ENCODE data around the gene CACNA1C. TPM values are rescaled to one million over a fixed set of nuclear protein-coding genes. Genes with fewer than 3 reads are reported as not detected.

The CACNA1C gene
- total RNA-seq, 1 experiment from 2014 or later = 3.7 TPM

- CTCF ChIA-PET = no interaction called here
These were observed 303.9 kb downstream of the CACNA1C start for GRCh38 chr12:2356601-2357125.

GRCh38 chr12:2358986-2359658 is 306.3 kb downstream of the CACNA1C start:
- H3K4me3 ChIP-seq (ENCODE audit: low read depth, low read length, poor library complexity, severe bottlenecking) = no peak overlapping the region
- no TSS peak for BruUV-seq (replicated peaks)
- H3K27ac ChIP-seq (ENCODE audit: low read depth, low read length, poor library complexity, severe bottlenecking) = peak overlapping the region; percentile 69
- no peak for TF ChIP-seq CTCF (conservative IDR thresholded peaks at IDR 0.05; ENCODE audit: low read depth, low read length)
- no peak for TF ChIP-seq EZH2 (IDR thresholded peaks at IDR 0.05; ENCODE audit: borderline replicate concordance, low read depth, low read length, poor library complexity, severe bottlenecking)
- no peaks in the 10 kb centered on the region for H3K9me3 ChIP-seq (ENCODE audit: low read depth, low read length, poor library complexity, severe bottlenecking)
- ChIA-PET POLR2A (ENCODE audit: low non-redundant PET) (no interaction called here), CTCF (no interaction called here)
- H3K4me1 ChIP-seq (ENCODE audit: insufficient read depth, low read length, poor library complexity, severe bottlenecking) = peaks cover 16% of the 10 kb centered on the region
- H3K36me3 ChIP-seq (ENCODE audit: insufficient read depth, low read length, poor library complexity, severe bottlenecking) = no peaks in the 10 kb centered on the region
- intact Hi-C loops (cut with micrococcal nuclease; ENCODE audit: unreplicated experiment) = no loop called here
- no peaks in the 10 kb centered on the region for H3K27me3 ChIP-seq (replicated peaks; ENCODE audit: insufficient read depth, low read depth, low read length, poor library complexity)
- DNase-seq (ENCODE audit: low spot score) = no peak

More at GRCh38 chr12:2356601-2357125, 303.9 kb downstream of the CACNA1C start:
- no peak for DNase-seq (ENCODE audit: low spot score)
- no peak for TF ChIP-seq CTCF (conservative IDR thresholded peaks at IDR 0.05; ENCODE audit: low read depth, low read length)
- TF ChIP-seq EZH2 (IDR thresholded peaks at IDR 0.05; ENCODE audit: borderline replicate concordance, low read depth, low read length, poor library complexity, severe bottlenecking) = no peak
- no peak overlapping the region for H3K27ac ChIP-seq (ENCODE audit: low read depth, low read length, poor library complexity, severe bottlenecking)
- H3K36me3 ChIP-seq (ENCODE audit: insufficient read depth, low read length, poor library complexity, severe bottlenecking) = no peaks in the 10 kb centered on the region
- peaks cover 16% of the 10 kb centered on the region for H3K4me1 ChIP-seq (ENCODE audit: insufficient read depth, low read length, poor library complexity, severe bottlenecking)
- intact Hi-C loops (cut with micrococcal nuclease; ENCODE audit: unreplicated experiment) = no loop called here
- no TSS peak for BruUV-seq (replicated peaks)
- H3K4me3 ChIP-seq (ENCODE audit: low read depth, low read length, poor library complexity, severe bottlenecking) = no peak overlapping the region
- no peaks in the 10 kb centered on the region for H3K27me3 ChIP-seq (replicated peaks; ENCODE audit: insufficient read depth, low read depth, low read length, poor library complexity)
- POLR2A ChIA-PET (ENCODE audit: low non-redundant PET) = no interaction called here
- H3K9me3 ChIP-seq (ENCODE audit: low read depth, low read length, poor library complexity, severe bottlenecking) = no peaks in the 10 kb centered on the region

GRCh38 chr12:2359725-2360629 is 307.2 kb downstream of the CACNA1C start:
- H3K36me3 ChIP-seq (ENCODE audit: insufficient read depth, low read length, poor library complexity, severe bottlenecking) = no peaks in the 10 kb centered on the region
- no TSS peak for BruUV-seq (replicated peaks)
- ChIA-PET POLR2A (ENCODE audit: low non-redundant PET) (interaction anchor here (0.7 kb wide), 1 partner anchor 22 kb away, joined by 5 read pairs; no protein-coding TSS in a partner anchor), CTCF (no interaction called here)
- no peak overlapping the region for H3K27ac ChIP-seq (ENCODE audit: low read depth, low read length, poor library complexity, severe bottlenecking)
- no peak overlapping the region for H3K4me3 ChIP-seq (ENCODE audit: low read depth, low read length, poor library complexity, severe bottlenecking)
- DNase-seq (ENCODE audit: low spot score) = no peak
- peaks cover 16% of the 10 kb centered on the region for H3K4me1 ChIP-seq (ENCODE audit: insufficient read depth, low read length, poor library complexity, severe bottlenecking)
- no peak for TF ChIP-seq EZH2 (IDR thresholded peaks at IDR 0.05; ENCODE audit: borderline replicate concordance, low read depth, low read length, poor library complexity, severe bottlenecking)
- TF ChIP-seq CTCF (conservative IDR thresholded peaks at IDR 0.05; ENCODE audit: low read depth, low read length) = no peak
- no peaks in the 10 kb centered on the region for H3K27me3 ChIP-seq (replicated peaks; ENCODE audit: insufficient read depth, low read depth, low read length, poor library complexity)
- H3K9me3 ChIP-seq (ENCODE audit: low read depth, low read length, poor library complexity, severe bottlenecking) = no peaks in the 10 kb centered on the region
- intact Hi-C loops (cut with micrococcal nuclease; ENCODE audit: unreplicated experiment) = no loop called here

Measured in A673 (cell line).